Mesenteric fat pad (tissue), 1 donor: ENCODE results near the gene ASS1. TPM values are rescaled to one million over a fixed set of nuclear protein-coding genes. Genes with fewer than 3 reads are reported as not detected.

Source experiments
- DNase-seq: peaks from one replicate; pipeline ENCODE4 v3.0.0-alpha.2; 2020; ENCODE audit warnings: low spot score
- total RNA-seq: library from RNA; stranded (reverse); fragmentation: NEBNext Ultra II Directional; extraction: Animal tissue kit (Norgen Biotek cat#: 25700); gene quantifications from one replicate; pipeline ENCODE4 v1.2.1, GENCODE V29; 2021
- donor health status: DM: yes; HTN: yes; CAD: no.

ASS1 gene
- total RNA-seq, 1 donor from 2014 or later, result 304 TPM

DNA sequence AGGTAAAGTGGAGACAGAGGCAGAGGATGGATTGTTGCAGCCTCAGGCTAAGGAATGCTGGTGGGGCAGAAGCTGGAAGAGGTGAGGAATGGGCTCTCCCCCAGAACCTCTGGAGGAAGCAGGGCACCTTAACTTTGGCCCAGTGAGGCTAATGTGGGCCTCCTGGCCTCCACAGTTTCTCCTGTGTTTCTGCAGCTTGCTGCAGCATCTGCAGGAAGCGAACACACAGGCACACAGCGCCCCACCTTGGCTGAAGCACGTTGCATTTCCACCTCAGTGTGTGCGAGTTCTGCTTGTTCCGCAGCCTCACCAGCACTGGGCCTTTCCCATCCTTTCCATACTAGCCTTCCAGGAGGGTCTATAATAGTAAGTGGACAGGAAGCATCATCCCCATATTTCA, 27.2 kb upstream of the ASS1 start:
- no peak for DNase-seq

DNA sequence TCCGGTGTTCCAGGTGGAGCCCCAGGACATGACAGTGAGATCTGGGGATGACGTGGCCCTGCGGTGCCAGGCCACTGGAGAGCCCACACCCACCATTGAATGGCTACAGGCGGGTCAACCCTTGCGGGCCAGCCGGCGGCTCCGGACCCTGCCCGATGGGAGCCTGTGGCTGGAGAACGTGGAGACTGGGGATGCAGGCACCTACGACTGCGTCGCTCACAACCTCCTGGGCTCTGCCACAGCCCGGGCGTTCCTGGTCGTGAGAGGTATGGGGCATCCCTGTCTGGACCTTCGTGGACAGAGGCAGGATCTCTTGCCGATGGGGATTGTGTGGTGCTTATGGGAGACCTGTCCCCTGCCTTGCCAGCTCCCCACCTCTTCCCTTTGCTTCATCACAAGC, 26.0 kb upstream of the ASS1 start:
- no peak for DNase-seq

DNA sequence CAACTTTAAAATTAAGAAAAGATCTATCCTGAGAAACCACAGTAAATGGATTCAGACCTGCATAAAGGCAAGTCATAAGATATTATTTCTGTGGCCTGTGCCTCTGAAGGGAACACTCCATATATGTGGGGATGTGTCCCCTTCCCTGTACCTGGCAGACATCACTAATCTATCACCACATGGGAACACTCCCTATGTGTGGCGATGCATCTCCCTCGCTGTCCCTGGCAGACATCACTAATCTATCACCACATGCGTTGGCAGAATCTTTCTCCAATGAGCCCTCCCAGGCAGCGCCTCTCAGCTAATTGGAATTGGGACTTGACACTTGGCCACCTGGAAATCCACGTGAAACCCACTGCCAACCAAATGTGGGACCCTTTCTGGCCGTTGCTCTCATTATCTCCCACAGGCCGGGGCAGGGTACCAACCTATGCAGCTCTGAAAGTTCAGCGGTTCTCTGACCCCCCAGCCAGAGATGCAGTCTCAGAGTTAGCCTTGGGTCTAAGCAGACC, 25.2 kb upstream of the ASS1 start:
- DNase-seq, result no peak

DNA sequence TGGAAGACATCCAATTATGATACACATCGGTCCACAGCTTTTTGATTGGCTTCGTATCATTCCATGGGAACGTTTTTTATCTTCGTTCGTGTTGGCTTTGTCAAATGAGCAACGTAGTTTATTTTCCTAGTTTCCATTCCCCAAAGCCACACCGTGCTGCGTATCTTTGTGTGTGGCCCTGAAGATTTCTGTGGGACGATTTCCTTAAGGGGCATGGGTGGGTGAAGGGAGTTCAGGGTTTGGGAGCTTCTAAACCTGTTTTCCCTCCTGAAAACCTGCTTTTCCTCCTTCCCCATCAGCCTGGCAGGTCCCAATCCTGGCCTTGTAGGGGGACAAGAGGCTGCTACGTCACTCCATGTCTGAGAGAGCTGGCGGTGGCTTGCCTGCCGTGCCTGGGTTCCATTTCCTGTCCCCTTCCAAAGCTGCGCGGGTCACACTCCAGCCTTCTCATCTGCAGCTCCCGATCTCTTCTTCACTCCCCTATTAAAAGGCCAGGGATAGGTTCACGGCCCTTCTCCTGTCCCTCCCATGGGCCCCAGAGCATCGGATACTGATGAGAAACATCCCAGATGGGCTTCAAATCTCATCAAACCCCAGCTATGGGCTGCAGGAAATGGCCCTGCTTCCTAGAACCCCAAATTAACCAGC, 23.5 kb upstream of the ASS1 start:
- no peak for DNase-seq

- DNase-seq, result no peak
Observed at GRCh38 chr9:130421802-130422276, 22.9 kb upstream of the ASS1 start.

GRCh38 chr9:130422546-130422945, 22.2 kb upstream of the ASS1 start:
- DNase-seq, result no peak

DNA sequence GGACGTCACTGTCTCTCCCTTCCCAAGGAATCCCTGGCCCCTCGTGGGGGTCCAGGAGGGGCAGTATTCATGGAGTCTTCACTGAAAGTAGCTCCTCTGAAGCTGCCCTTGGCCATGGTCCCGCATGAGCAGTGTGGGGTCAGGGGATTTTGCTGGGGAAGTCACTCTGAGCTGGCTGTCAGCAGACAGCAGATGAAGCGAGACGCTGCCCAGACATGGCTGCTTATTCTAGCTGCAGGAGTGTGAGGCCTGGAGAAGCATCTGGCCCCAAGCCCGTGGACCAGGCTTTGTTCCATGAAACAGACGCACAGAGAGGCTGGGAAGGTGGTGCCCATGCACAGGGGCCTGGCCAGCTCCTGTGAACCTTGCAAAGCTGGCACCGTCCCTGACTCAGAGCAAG, 21.5 kb upstream of the ASS1 start:
- no peak for DNase-seq

GRCh38 chr9:130424595-130425454, 19.9 kb upstream of the ASS1 start:
- DNase-seq, result no peak

- no peak for DNase-seq
Observed at GRCh38 chr9:130425741-130426466, 18.9 kb upstream of the ASS1 start.

GRCh38 chr9:130426467-130426773, 18.3 kb upstream of the ASS1 start:
- DNase-seq, result no peak

GRCh38 chr9:130426883-130427282, 17.9 kb upstream of the ASS1 start:
- no peak for DNase-seq

- no peak for DNase-seq
Observed at GRCh38 chr9:130427326-130427725, 17.4 kb upstream of the ASS1 start.

- no peak for DNase-seq
Observed at GRCh38 chr9:130428086-130428665, 16.6 kb upstream of the ASS1 start.

GRCh38 chr9:130429381-130429780, 15.4 kb upstream of the ASS1 start:
- no peak for DNase-seq

DNA sequence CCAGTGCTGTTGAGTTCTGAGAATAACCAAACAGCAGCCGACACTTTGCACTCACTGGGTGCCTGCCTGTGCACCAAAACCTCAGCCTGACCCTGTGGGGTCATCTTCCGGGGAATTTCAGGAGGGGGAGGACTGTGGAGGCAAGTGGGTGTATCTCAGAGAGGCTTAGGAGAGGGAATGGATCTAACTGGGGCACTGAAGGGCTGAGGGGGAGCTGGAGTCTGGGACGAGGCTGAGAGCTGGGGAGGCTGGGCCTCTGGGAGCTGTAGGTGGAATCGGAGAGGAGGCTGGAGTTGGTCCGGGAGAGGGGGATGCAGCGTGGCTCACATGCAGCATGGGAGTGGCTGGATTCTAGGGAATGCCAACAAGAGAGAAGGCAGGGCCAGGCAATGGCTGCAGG, 14.9 kb upstream of the ASS1 start:
- DNase-seq, result no peak

DNA sequence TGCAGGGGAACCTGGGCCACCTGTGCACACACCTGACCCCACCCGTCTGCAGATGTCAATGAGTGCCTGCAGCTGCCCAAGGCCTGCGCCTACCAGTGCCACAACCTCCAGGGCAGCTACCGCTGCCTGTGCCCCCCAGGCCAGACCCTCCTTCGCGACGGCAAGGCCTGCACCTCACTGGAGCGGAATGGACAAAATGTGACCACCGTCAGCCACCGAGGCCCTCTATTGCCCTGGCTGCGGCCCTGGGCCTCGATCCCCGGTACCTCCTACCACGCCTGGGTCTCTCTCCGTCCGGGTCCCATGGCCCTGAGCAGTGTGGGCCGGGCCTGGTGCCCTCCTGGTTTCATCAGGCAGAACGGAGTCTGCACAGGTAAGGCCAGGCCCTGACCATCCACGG, 14.5 kb upstream of the ASS1 start:
- no peak for DNase-seq

- no peak for DNase-seq
Observed at GRCh38 chr9:130430734-130431535, 13.8 kb upstream of the ASS1 start.

- DNase-seq, result no peak
Observed at GRCh38 chr9:130431536-130432303, 13.0 kb upstream of the ASS1 start.

DNA sequence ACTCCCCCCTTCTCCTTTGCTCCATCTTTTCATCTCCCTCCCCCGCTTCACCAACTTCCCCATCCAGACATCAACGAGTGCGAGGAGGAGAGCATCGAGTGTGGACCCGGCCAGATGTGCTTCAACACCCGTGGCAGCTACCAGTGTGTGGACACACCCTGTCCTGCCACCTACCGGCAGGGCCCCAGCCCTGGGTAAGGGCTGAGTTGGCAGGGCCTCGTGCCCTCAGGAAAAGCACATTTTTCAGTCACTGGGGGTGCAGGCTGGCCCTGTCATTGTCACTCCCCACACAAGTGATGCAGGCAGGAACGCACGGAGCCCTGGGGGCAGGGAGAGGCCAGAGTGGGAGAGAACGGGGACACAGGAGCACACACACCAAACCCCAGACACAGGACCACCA, 12.4 kb upstream of the ASS1 start:
- no peak for DNase-seq

- no peak for DNase-seq
Observed at GRCh38 chr9:130432796-130433167, 12.0 kb upstream of the ASS1 start.
